H9 (cell line): Measurements from ENCODE around the gene MRPS14. TPM values are rescaled to one million over a fixed set of nuclear protein-coding genes. Genes with fewer than 3 reads are reported as not detected.

Source experiments
- DNase-seq: peaks from one replicate; pipeline ENCODE4 v3.0.0-alpha.2; 2017
- H2AFZ ChIP-seq: one replicate; pipeline ENCODE4 v1.6.1; 2013; ENCODE audit warnings: mild to moderate bottlenecking, low read length, control low read depth, moderate library complexity
- H2AK5ac ChIP-seq: 2 replicates; pipeline ENCODE4 v1.6.1; 2013; ENCODE audit warnings: low read length, control low read depth, mixed read lengths; ENCODE audit not compliant: insufficient read length
- H2BK120ac ChIP-seq: one replicate; pipeline ENCODE4 v1.6.1; 2013; ENCODE audit warnings: low read depth, mild to moderate bottlenecking, low read length, control low read depth, inconsistent platforms; ENCODE audit not compliant: poor library complexity, severe bottlenecking
- H2BK12ac ChIP-seq: 2 replicates; pipeline ENCODE4 v1.6.1; 2013; ENCODE audit warnings: low read length, control low read depth, mixed read lengths, low read depth; ENCODE audit not compliant: insufficient read length
- H2BK15ac ChIP-seq: 2 replicates; pipeline ENCODE4 v1.6.1; 2013; ENCODE audit warnings: low read depth, low read length, control low read depth
- H2BK20ac ChIP-seq: one replicate; pipeline ENCODE4 v1.6.1; 2013; ENCODE audit warnings: low read depth, mild to moderate bottlenecking, low read length, control low read depth, inconsistent platforms; ENCODE audit not compliant: poor library complexity, severe bottlenecking
- H2BK5ac ChIP-seq: 2 replicates; pipeline ENCODE4 v1.6.1; 2013; ENCODE audit warnings: low read length, control low read depth, mixed read lengths; ENCODE audit not compliant: insufficient read length
- H3K14ac ChIP-seq: 2 replicates; pipeline ENCODE4 v1.6.1; 2013; ENCODE audit warnings: low read length, control low read depth; ENCODE audit not compliant: insufficient read depth
- H3K18ac ChIP-seq: 2 replicates; pipeline ENCODE4 v1.6.1; 2013; ENCODE audit warnings: low read depth, mild to moderate bottlenecking, mixed read lengths, low read length, control low read depth; ENCODE audit not compliant: insufficient read length
- H3K23ac ChIP-seq: 2 replicates; pipeline ENCODE4 v1.6.1; 2013; ENCODE audit warnings: low read length, control low read depth, mixed read lengths, low read depth; ENCODE audit not compliant: insufficient read length
- H3K23me2 ChIP-seq: 2 replicates; pipeline ENCODE4 v1.6.1; 2013; ENCODE audit warnings: low read depth, mild to moderate bottlenecking, mixed read lengths, low read length, control low read depth; ENCODE audit not compliant: insufficient read length, poor library complexity, severe bottlenecking
- H3K27ac ChIP-seq: 2 replicates; pipeline ENCODE4 v1.5.1; 2013; ENCODE audit warnings: low read length, control low read depth, mixed read lengths, low read depth; ENCODE audit not compliant: insufficient read length
- H3K27me3 ChIP-seq: 2 replicates; pipeline ENCODE4 v1.6.1; 2013; ENCODE audit warnings: low read length, control low read depth, inconsistent platforms; ENCODE audit not compliant: insufficient read depth
- H3K4ac ChIP-seq: 2 replicates; pipeline ENCODE4 v1.6.1; 2013; ENCODE audit warnings: low read depth, mild to moderate bottlenecking, control low read depth, inconsistent platforms, low read length, moderate library complexity
- H3K4me1 ChIP-seq: 2 replicates; pipeline ENCODE4 v1.6.1; 2013; ENCODE audit warnings: low read length, control low read depth, inconsistent platforms; ENCODE audit not compliant: insufficient read depth
- H3K4me2 ChIP-seq: 2 replicates; pipeline ENCODE4 v1.6.1; 2013; ENCODE audit warnings: low read length, control low read depth, mixed read lengths; ENCODE audit not compliant: insufficient read length, insufficient read depth
- H3K56ac ChIP-seq: 2 replicates; pipeline ENCODE4 v1.6.1; 2013; ENCODE audit warnings: low read depth, mild to moderate bottlenecking, mixed read lengths, low read length, control low read depth; ENCODE audit not compliant: insufficient read length
- H3K79me1 ChIP-seq: 2 replicates; pipeline ENCODE4 v1.6.1; 2013; ENCODE audit warnings: low read depth, mild to moderate bottlenecking, moderate library complexity, low read length, control low read depth, inconsistent platforms; ENCODE audit not compliant: insufficient read depth, poor library complexity, severe bottlenecking
- H3K79me2 ChIP-seq: 2 replicates; pipeline ENCODE4 v1.6.1; 2013; ENCODE audit warnings: low read length, control low read depth, inconsistent platforms; ENCODE audit not compliant: insufficient read depth
- H3K9ac ChIP-seq: 2 replicates; pipeline ENCODE4 v1.6.1; 2013; ENCODE audit warnings: low read length, control low read depth, mixed read lengths; ENCODE audit not compliant: insufficient read length; ENCODE audit errors: extremely low read depth
- H3K9me3 ChIP-seq: one replicate; pipeline ENCODE4 v1.6.1; 2013; ENCODE audit warnings: low read depth, low read length, inconsistent platforms; ENCODE audit not compliant: control insufficient read depth
- H3T11ph ChIP-seq: one replicate; pipeline ENCODE4 v1.6.1; 2013; ENCODE audit warnings: mild to moderate bottlenecking, low read length, control low read depth, inconsistent platforms
- H4K20me1 ChIP-seq: one replicate; pipeline ENCODE4 v1.6.1; 2013; ENCODE audit not compliant: control insufficient read depth, insufficient read length, insufficient read depth
- H4K5ac ChIP-seq: 2 replicates; pipeline ENCODE4 v1.6.1; 2013; ENCODE audit warnings: low read depth, mild to moderate bottlenecking, mixed read lengths, low read length, control low read depth; ENCODE audit not compliant: insufficient read length
- H4K8ac ChIP-seq: replicated peaks from 2 replicates; pipeline ENCODE4 v1.6.1; 2013; ENCODE audit warnings: low read length, control low read depth, mixed read lengths, low read depth; ENCODE audit not compliant: insufficient read length
- H4K91ac ChIP-seq: 2 replicates; pipeline ENCODE4 v1.6.1; 2013; ENCODE audit warnings: low read depth, mild to moderate bottlenecking, moderate library complexity, mixed read lengths, low read length, control low read depth; ENCODE audit not compliant: insufficient read length
- H3K27ac Mint-ChIP-seq, 3 experiments: 2 replicates in 2 of 3; 3 replicates in 1 of 3; pipeline ENCODE4 v1.8.0; 2020 to 2021; ENCODE audit warnings: mixed read lengths in 3 of 3, mild to moderate bottlenecking in 1 of 3, moderate library complexity in 1 of 3
- H3K27me3 Mint-ChIP-seq: 2 replicates; pipeline ENCODE4 v1.8.0; 2021; ENCODE audit warnings: low read depth, mild to moderate bottlenecking, moderate library complexity, mixed read lengths
- H3K36me3 Mint-ChIP-seq, 3 experiments: 2 replicates in 2 of 3; 3 replicates in 1 of 3; pipeline ENCODE4 v1.8.0; 2020 to 2021; ENCODE audit warnings: low read depth in 3 of 3, mixed read lengths in 3 of 3; ENCODE audit not compliant: insufficient read depth in 1 of 3
- H3K4me1 Mint-ChIP-seq, 2 experiments: 2 replicates each; pipeline ENCODE4 v1.8.0; 2020; ENCODE audit warnings: mixed read lengths in 2 of 2
- H3K4me3 Mint-ChIP-seq, 2 experiments: 2 replicates in 1 of 2; 3 replicates in 1 of 2; pipeline ENCODE4 v1.8.0; 2020 to 2021; ENCODE audit warnings: mild to moderate bottlenecking in 2 of 2, mixed read lengths in 2 of 2, moderate library complexity in 1 of 2
- H3K9me3 Mint-ChIP-seq, 2 experiments: 2 replicates in 1 of 2; 3 replicates in 1 of 2; pipeline ENCODE4 v1.8.0; 2020; ENCODE audit warnings: mild to moderate bottlenecking in 2 of 2, mixed read lengths in 2 of 2, moderate library complexity in 1 of 2
- WGBS: extraction: QIAGEN DNeasy Blood & Tissue Kit; methylation state at CpG from one replicate; pipeline ENCODE4 v1.1.7; 2013; ENCODE audit warnings: missing lambda C conversion rate, low lambda C conversion rate, mixed read lengths; ENCODE audit not compliant: insufficient read length; ENCODE audit errors: extremely low coverage; 5-methylcytosine and 5-hydroxymethylcytosine counted together
- total RNA-seq: library from RNA; stranded (reverse); gene quantifications from 2 replicates; pipeline ENCODE4 v1.2.1, GENCODE V29; 2021
- TF ChIP-seq, protein P1 (sequence below): fragments of 200-600 bp; sonication (generic); conservative IDR thresholded peaks from 3 replicates; pipeline ENCODE4 v1.8.0; 2021; ENCODE audit warnings: antibody characterized with exemption, mild to moderate bottlenecking

MRPS14 gene
- total RNA-seq, 1 experiment from 2014 or later: 30.6 TPM

GRCh38 chr1:175067362-175068106 is 44.3 kb upstream of the MRPS14 start, which contains the start of gene TNN:
Gene TNN (plus strand): TSS chr1:175067833. CDS start chr1:175077419, 9,586 bp downstream.
- H3K27ac ChIP-seq: no peak within 1 kb of the TSS
- no peak within 1 kb of the TSS for H2AK5ac ChIP-seq
- peaks cover 6% of the 10 kb centered on the region; the same call in 1 of the 2 replicates for H3K4me1 ChIP-seq
- H3K9ac ChIP-seq: no peak within 1 kb of the TSS
- peak; percentile 44 for DNase-seq
- H3K14ac ChIP-seq: no peak within 1 kb of the TSS
- TF ChIP-seq, protein P1, sequence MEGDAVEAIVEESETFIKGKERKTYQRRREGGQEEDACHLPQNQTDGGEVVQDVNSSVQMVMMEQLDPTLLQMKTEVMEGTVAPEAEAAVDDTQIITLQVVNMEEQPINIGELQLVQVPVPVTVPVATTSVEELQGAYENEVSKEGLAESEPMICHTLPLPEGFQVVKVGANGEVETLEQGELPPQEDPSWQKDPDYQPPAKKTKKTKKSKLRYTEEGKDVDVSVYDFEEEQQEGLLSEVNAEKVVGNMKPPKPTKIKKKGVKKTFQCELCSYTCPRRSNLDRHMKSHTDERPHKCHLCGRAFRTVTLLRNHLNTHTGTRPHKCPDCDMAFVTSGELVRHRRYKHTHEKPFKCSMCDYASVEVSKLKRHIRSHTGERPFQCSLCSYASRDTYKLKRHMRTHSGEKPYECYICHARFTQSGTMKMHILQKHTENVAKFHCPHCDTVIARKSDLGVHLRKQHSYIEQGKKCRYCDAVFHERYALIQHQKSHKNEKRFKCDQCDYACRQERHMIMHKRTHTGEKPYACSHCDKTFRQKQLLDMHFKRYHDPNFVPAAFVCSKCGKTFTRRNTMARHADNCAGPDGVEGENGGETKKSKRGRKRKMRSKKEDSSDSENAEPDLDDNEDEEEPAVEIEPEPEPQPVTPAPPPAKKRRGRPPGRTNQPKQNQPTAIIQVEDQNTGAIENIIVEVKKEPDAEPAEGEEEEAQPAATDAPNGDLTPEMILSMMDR: no peak
- WGBS: no CpG with 5 or more reads among the region's 9 CpGs
- H3K9me3 ChIP-seq: no peaks in the 10 kb centered on the region
- H3T11ph ChIP-seq: no peak within 1 kb of the TSS
- no peak within 1 kb of the TSS for H3K4me2 ChIP-seq
- H3K23me2 ChIP-seq: no peaks in the 10 kb centered on the region
- no peak within 1 kb of the TSS for H4K8ac ChIP-seq
- no peaks in the 10 kb centered on the region for H3K9me3 Mint-ChIP-seq
- H3K79me1 ChIP-seq: no peaks in the 10 kb centered on the region
- no peak within 1 kb of the TSS for H2BK12ac ChIP-seq
- H2AFZ ChIP-seq: no peak within 1 kb of the TSS
- H3K27ac Mint-ChIP-seq: no peak within 1 kb of the TSS; a peak in 1 of 7 replicates
- H3K79me2 ChIP-seq: no peaks in the 10 kb centered on the region
- H4K5ac ChIP-seq: no peak within 1 kb of the TSS
- H3K4me1 Mint-ChIP-seq: peaks cover 19% of the 10 kb centered on the region in 2 experiments
- H3K4me3 Mint-ChIP-seq: no peak within 1 kb of the TSS
- H2BK5ac ChIP-seq: no peak within 1 kb of the TSS
- H3K36me3 Mint-ChIP-seq: no peaks in the 10 kb centered on the region
- no peaks in the 10 kb centered on the region for H4K20me1 ChIP-seq
- no peak within 1 kb of the TSS for H3K18ac ChIP-seq
- peaks cover 3% of the 10 kb centered on the region; the same call in 1 of the 2 replicates for H3K27me3 Mint-ChIP-seq
- no peak within 1 kb of the TSS for H2BK20ac ChIP-seq
- H3K27me3 ChIP-seq: no peaks in the 10 kb centered on the region
- no peak within 1 kb of the TSS for H2BK120ac ChIP-seq
- no peak within 1 kb of the TSS for H3K56ac ChIP-seq
- H3K23ac ChIP-seq: no peak within 1 kb of the TSS
- H4K91ac ChIP-seq: no peak within 1 kb of the TSS
- no peak within 1 kb of the TSS for H2BK15ac ChIP-seq
- no peak within 1 kb of the TSS for H3K4ac ChIP-seq
